H9 (cell line): Measurements from ENCODE around the gene UST. TPM values are rescaled to one million over a fixed set of nuclear protein-coding genes. Genes with fewer than 3 reads are reported as not detected.

Source experiments
- DNase-seq: peaks from one replicate; pipeline ENCODE4 v3.0.0-alpha.2; 2017
- H2AFZ ChIP-seq: one replicate; pipeline ENCODE4 v1.6.1; 2013; ENCODE audit warnings: mild to moderate bottlenecking, low read length, control low read depth, moderate library complexity
- H2AK5ac ChIP-seq: 2 replicates; pipeline ENCODE4 v1.6.1; 2013; ENCODE audit warnings: low read length, control low read depth, mixed read lengths; ENCODE audit not compliant: insufficient read length
- H2BK120ac ChIP-seq: one replicate; pipeline ENCODE4 v1.6.1; 2013; ENCODE audit warnings: low read depth, mild to moderate bottlenecking, low read length, control low read depth, inconsistent platforms; ENCODE audit not compliant: poor library complexity, severe bottlenecking
- H2BK12ac ChIP-seq: 2 replicates; pipeline ENCODE4 v1.6.1; 2013; ENCODE audit warnings: low read length, control low read depth, mixed read lengths, low read depth; ENCODE audit not compliant: insufficient read length
- H2BK15ac ChIP-seq: 2 replicates; pipeline ENCODE4 v1.6.1; 2013; ENCODE audit warnings: low read depth, low read length, control low read depth
- H2BK20ac ChIP-seq: one replicate; pipeline ENCODE4 v1.6.1; 2013; ENCODE audit warnings: low read depth, mild to moderate bottlenecking, low read length, control low read depth, inconsistent platforms; ENCODE audit not compliant: poor library complexity, severe bottlenecking
- H2BK5ac ChIP-seq: 2 replicates; pipeline ENCODE4 v1.6.1; 2013; ENCODE audit warnings: low read length, control low read depth, mixed read lengths; ENCODE audit not compliant: insufficient read length
- H3K14ac ChIP-seq: 2 replicates; pipeline ENCODE4 v1.6.1; 2013; ENCODE audit warnings: low read length, control low read depth; ENCODE audit not compliant: insufficient read depth
- H3K18ac ChIP-seq: 2 replicates; pipeline ENCODE4 v1.6.1; 2013; ENCODE audit warnings: low read depth, mild to moderate bottlenecking, mixed read lengths, low read length, control low read depth; ENCODE audit not compliant: insufficient read length
- H3K23ac ChIP-seq: 2 replicates; pipeline ENCODE4 v1.6.1; 2013; ENCODE audit warnings: low read length, control low read depth, mixed read lengths, low read depth; ENCODE audit not compliant: insufficient read length
- H3K23me2 ChIP-seq: 2 replicates; pipeline ENCODE4 v1.6.1; 2013; ENCODE audit warnings: low read depth, mild to moderate bottlenecking, mixed read lengths, low read length, control low read depth; ENCODE audit not compliant: insufficient read length, poor library complexity, severe bottlenecking
- H3K27ac ChIP-seq: 2 replicates; pipeline ENCODE4 v1.5.1; 2013; ENCODE audit warnings: low read length, control low read depth, mixed read lengths, low read depth; ENCODE audit not compliant: insufficient read length
- H3K27me3 ChIP-seq: 2 replicates; pipeline ENCODE4 v1.6.1; 2013; ENCODE audit warnings: low read length, control low read depth, inconsistent platforms; ENCODE audit not compliant: insufficient read depth
- H3K4ac ChIP-seq: 2 replicates; pipeline ENCODE4 v1.6.1; 2013; ENCODE audit warnings: low read depth, mild to moderate bottlenecking, control low read depth, inconsistent platforms, low read length, moderate library complexity
- H3K4me1 ChIP-seq: 2 replicates; pipeline ENCODE4 v1.6.1; 2013; ENCODE audit warnings: low read length, control low read depth, inconsistent platforms; ENCODE audit not compliant: insufficient read depth
- H3K4me2 ChIP-seq: 2 replicates; pipeline ENCODE4 v1.6.1; 2013; ENCODE audit warnings: low read length, control low read depth, mixed read lengths; ENCODE audit not compliant: insufficient read length, insufficient read depth
- H3K56ac ChIP-seq: 2 replicates; pipeline ENCODE4 v1.6.1; 2013; ENCODE audit warnings: low read depth, mild to moderate bottlenecking, mixed read lengths, low read length, control low read depth; ENCODE audit not compliant: insufficient read length
- H3K79me1 ChIP-seq: 2 replicates; pipeline ENCODE4 v1.6.1; 2013; ENCODE audit warnings: low read depth, mild to moderate bottlenecking, moderate library complexity, low read length, control low read depth, inconsistent platforms; ENCODE audit not compliant: insufficient read depth, poor library complexity, severe bottlenecking
- H3K79me2 ChIP-seq: 2 replicates; pipeline ENCODE4 v1.6.1; 2013; ENCODE audit warnings: low read length, control low read depth, inconsistent platforms; ENCODE audit not compliant: insufficient read depth
- H3K9ac ChIP-seq: 2 replicates; pipeline ENCODE4 v1.6.1; 2013; ENCODE audit warnings: low read length, control low read depth, mixed read lengths; ENCODE audit not compliant: insufficient read length; ENCODE audit errors: extremely low read depth
- H3K9me3 ChIP-seq: one replicate; pipeline ENCODE4 v1.6.1; 2013; ENCODE audit warnings: low read depth, low read length, inconsistent platforms; ENCODE audit not compliant: control insufficient read depth
- H3T11ph ChIP-seq: one replicate; pipeline ENCODE4 v1.6.1; 2013; ENCODE audit warnings: mild to moderate bottlenecking, low read length, control low read depth, inconsistent platforms
- H4K20me1 ChIP-seq: one replicate; pipeline ENCODE4 v1.6.1; 2013; ENCODE audit not compliant: control insufficient read depth, insufficient read length, insufficient read depth
- H4K5ac ChIP-seq: 2 replicates; pipeline ENCODE4 v1.6.1; 2013; ENCODE audit warnings: low read depth, mild to moderate bottlenecking, mixed read lengths, low read length, control low read depth; ENCODE audit not compliant: insufficient read length
- H4K8ac ChIP-seq: replicated peaks from 2 replicates; pipeline ENCODE4 v1.6.1; 2013; ENCODE audit warnings: low read length, control low read depth, mixed read lengths, low read depth; ENCODE audit not compliant: insufficient read length
- H4K91ac ChIP-seq: 2 replicates; pipeline ENCODE4 v1.6.1; 2013; ENCODE audit warnings: low read depth, mild to moderate bottlenecking, moderate library complexity, mixed read lengths, low read length, control low read depth; ENCODE audit not compliant: insufficient read length
- H3K27ac Mint-ChIP-seq, 3 experiments: 2 replicates in 2 of 3; 3 replicates in 1 of 3; pipeline ENCODE4 v1.8.0; 2020 to 2021; ENCODE audit warnings: mixed read lengths in 3 of 3, mild to moderate bottlenecking in 1 of 3, moderate library complexity in 1 of 3
- H3K27me3 Mint-ChIP-seq: 2 replicates; pipeline ENCODE4 v1.8.0; 2021; ENCODE audit warnings: low read depth, mild to moderate bottlenecking, moderate library complexity, mixed read lengths
- H3K36me3 Mint-ChIP-seq, 3 experiments: 2 replicates in 2 of 3; 3 replicates in 1 of 3; pipeline ENCODE4 v1.8.0; 2020 to 2021; ENCODE audit warnings: low read depth in 3 of 3, mixed read lengths in 3 of 3; ENCODE audit not compliant: insufficient read depth in 1 of 3
- H3K4me1 Mint-ChIP-seq, 2 experiments: 2 replicates each; pipeline ENCODE4 v1.8.0; 2020; ENCODE audit warnings: mixed read lengths in 2 of 2
- H3K4me3 Mint-ChIP-seq, 2 experiments: 2 replicates in 1 of 2; 3 replicates in 1 of 2; pipeline ENCODE4 v1.8.0; 2020 to 2021; ENCODE audit warnings: mild to moderate bottlenecking in 2 of 2, mixed read lengths in 2 of 2, moderate library complexity in 1 of 2
- H3K9me3 Mint-ChIP-seq, 2 experiments: 2 replicates in 1 of 2; 3 replicates in 1 of 2; pipeline ENCODE4 v1.8.0; 2020; ENCODE audit warnings: mild to moderate bottlenecking in 2 of 2, mixed read lengths in 2 of 2, moderate library complexity in 1 of 2
- CTCF ChIP-seq: fragments of 200-600 bp; sonication (generic); conservative IDR thresholded peaks from 3 replicates; pipeline ENCODE4 v1.8.0; 2021; ENCODE audit warnings: antibody characterized with exemption, mild to moderate bottlenecking
- WGBS: extraction: QIAGEN DNeasy Blood & Tissue Kit; methylation state at CpG from one replicate; pipeline ENCODE4 v1.1.7; 2013; ENCODE audit warnings: missing lambda C conversion rate, low lambda C conversion rate, mixed read lengths; ENCODE audit not compliant: insufficient read length; ENCODE audit errors: extremely low coverage; 5-methylcytosine and 5-hydroxymethylcytosine counted together
- total RNA-seq: library from RNA; stranded (reverse); gene quantifications from 2 replicates; pipeline ENCODE4 v1.2.1, GENCODE V29; 2021

The UST gene
- total RNA-seq, 1 experiment from 2014 or later = 14.4 TPM

- Mint-ChIP-seq H3K9me3 (peaks cover 3 to 12% of the 10 kb centered on the region in 2 experiments; a peak in 4 of 5 replicates), H3K4me3 (no peak overlapping the region), H3K4me1 (peaks cover 34 to 41% of the 10 kb centered on the region in 2 experiments), H3K27ac (peak overlapping the region in 1 of 3 experiments; percentile 64; a peak in 2 of 7 replicates), H3K36me3 (peaks cover 15 to 35% (median 27%) of the 10 kb centered on the region in 3 experiments), H3K27me3 (0 out of 2 replicates have a peak, but pooled peaks cover 1% of the 10 kb centered on the region)
- no peaks in the 10 kb centered on the region for H3K23me2 ChIP-seq
- no peak overlapping the region for H4K5ac ChIP-seq
- H3K4ac ChIP-seq = no peak overlapping the region
- H2BK120ac ChIP-seq = no peak overlapping the region
- peaks cover 2% of the 10 kb centered on the region; the same call in 1 of the 2 replicates for H3K79me2 ChIP-seq
- no CpG with 5 or more reads among the region's 6 CpGs for WGBS
- no peak overlapping the region for H2AK5ac ChIP-seq
- no peaks in the 10 kb centered on the region for H4K20me1 ChIP-seq
- H3T11ph ChIP-seq = no peak overlapping the region
- H3K27me3 ChIP-seq = no peaks in the 10 kb centered on the region
- H2AFZ ChIP-seq = no peak overlapping the region
- no peak overlapping the region for H2BK12ac ChIP-seq
- no peak overlapping the region for H4K8ac ChIP-seq
- no peak overlapping the region for H4K91ac ChIP-seq
- H3K23ac ChIP-seq = no peak overlapping the region
- H3K18ac ChIP-seq = no peak overlapping the region
- no peak overlapping the region for H3K14ac ChIP-seq
- peak overlapping the region; percentile 18 for H2BK5ac ChIP-seq
- no peak overlapping the region for H3K9ac ChIP-seq
- H3K9me3 ChIP-seq = no peaks in the 10 kb centered on the region
- no peak for TF ChIP-seq CTCF
- no peak for DNase-seq
- peaks cover 10% of the 10 kb centered on the region for H3K4me1 ChIP-seq
- H2BK20ac ChIP-seq = no peak overlapping the region
- no peak overlapping the region for H3K27ac ChIP-seq
- H3K4me2 ChIP-seq = no peak overlapping the region
- H2BK15ac ChIP-seq = no peak overlapping the region
- no peak overlapping the region for H3K56ac ChIP-seq
- no peaks in the 10 kb centered on the region for H3K79me1 ChIP-seq
These were observed 243.6 kb downstream of the UST start for GRCh38 chr6:148990403-148990802.
